Measurements from ENCODE around the gene AK3.
"Not testable (repeated sequence)": the region's sequence is repeated elsewhere in the genome, so short reads cannot be mapped to it uniquely, and the experiment has no call there.

AK3 gene
- 28.7 to 34.7 reads per million in 2 donors for total RNA-seq

DNA sequence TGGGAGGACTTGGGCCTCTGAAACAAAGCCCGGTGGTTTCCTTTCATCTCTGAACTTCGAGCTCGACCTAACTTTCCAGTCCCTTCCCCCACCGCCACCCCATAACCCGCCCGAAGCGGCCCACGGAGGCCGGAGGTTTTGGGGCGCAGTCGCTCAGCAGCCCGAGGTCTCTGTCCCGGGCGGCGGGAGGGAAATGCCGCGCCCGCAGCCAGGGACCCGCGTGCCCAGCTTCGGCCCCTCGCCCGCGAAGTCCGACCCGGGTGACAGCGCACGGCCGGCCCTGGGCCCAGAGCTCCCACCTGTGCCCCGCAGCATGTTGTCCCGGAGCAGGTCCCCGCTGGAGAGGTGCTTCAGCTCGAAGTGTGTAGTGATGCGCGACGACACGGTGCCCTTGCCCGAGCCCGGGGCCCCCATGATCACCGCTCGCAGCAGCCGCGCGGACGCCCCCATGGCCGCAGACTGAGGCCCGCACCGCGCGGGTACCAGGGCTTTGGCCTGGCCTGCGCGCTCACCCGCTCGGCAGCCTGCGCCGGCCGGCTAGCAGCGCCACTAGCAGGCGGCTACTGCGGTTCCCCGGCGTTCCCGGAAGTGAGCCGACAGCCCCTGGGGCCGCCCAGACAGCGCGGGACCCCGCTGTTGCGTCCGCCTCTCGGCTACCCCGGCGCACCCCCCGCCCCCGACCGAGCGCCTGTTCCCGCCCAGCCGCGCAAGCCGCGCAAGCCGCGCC is at the start of gene AK3:
TSS of gene AK3 (minus strand) at position 565 of the 727 bp plus-strand sequence. CDS start at position 450, 115 bp downstream.
- DNase-seq = peak; percentile 78

DNA sequence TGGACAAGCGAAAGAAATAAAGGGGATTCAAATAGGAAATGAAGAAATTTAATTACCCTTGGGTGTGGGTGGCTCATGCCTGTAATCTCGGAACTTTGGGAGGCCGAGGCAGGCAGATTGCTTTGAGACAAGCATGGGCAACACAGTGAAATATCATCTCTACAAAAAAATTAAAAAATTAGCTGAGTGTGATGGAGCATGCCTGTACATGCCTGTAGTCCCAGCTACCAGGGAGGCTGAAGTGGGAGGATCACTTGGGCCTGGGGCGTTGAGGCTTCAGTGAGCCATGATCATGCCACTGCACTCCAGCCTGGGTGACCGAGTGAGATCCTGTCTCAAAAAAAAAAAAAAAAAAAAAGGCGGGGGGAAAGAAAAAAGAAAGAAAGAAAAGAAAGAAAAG is 47.7 kb upstream of the AK3 start:
- no peak for DNase-seq

DNA sequence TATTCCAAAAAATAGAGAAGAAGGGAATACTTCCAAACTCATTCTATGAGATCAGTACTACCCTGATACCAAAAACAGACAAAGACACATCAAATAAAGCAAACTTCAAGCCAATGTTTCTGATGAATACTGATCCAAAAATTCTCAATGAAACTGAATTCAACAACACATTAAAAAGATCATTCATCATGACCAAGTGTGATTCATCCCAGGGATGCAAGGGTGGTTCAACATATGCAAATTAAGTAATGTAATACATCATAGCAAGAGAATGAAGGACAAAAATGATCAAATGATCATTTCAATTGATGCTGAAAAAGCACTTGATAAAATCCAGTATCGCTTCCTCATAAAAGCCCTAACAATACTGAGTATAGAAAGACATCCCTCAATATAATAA is 46.9 kb upstream of the AK3 start:
- no peak for DNase-seq

GRCh38 chr9:4786599-4786998 is 45.6 kb upstream of the AK3 start:
- no peak for DNase-seq

DNA sequence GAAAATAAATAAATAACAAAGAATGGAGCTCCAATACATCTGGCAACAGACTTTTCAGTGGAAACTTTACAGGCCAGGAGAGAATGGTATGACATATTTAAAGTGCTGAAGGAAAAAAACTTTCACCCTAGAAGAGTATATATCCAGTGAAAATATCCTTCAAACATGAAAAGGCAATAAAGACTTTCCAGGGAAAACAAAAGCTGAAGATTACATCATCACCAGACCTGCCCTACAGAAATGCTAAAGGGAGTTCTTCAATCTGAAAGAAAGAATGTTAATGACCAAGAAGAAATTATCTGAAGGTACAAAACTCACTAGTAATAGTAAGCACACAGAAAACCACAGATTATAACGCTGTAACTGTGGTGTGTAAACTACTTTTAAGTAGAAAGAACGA is 43.4 kb upstream of the AK3 start:
- no peak for DNase-seq

- DNase-seq = not testable (repeated sequence)
Observed at GRCh38 chr9:4783191-4783590, 42.2 kb upstream of the AK3 start.

DNA sequence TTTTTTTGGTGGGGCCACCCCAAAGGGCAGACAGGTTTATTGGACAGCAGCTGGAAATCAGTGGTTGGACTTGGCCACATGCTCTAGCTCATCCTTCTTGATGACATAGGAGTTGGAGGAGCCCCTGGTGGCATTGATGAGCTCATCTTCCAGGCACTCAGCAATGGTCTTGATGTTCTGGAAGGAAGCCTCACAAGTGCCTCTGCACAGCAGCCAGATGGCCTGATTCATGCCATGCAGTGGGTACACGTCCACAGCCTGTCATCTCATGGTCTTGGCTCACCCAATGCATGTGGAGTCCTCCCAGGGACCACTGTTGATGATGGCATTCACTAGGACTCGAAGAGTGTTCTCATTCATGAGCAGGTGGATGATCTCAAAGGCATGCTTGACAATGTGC is 40.4 kb upstream of the AK3 start:
- no peak for DNase-seq

DNA sequence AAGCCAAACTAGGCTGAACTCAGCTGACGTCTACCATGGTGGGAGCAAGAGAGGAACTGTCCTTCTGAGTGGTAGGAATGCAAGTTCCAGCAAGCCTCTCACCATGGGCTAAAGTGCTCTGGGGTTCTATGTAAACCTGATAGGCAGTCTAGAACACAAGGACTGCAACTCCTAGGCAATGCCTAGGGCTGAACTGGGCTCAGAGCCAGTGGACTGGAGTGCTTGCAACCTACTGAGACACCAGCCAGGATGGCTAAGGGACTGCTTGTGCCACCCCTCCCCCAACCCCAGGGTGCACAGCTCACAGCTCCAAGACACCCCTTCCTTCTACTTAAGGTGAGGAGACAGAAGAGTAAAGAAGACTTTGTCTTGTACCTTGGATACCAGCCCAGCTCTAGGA is 39.6 kb upstream of the AK3 start:
- no peak for DNase-seq

DNA sequence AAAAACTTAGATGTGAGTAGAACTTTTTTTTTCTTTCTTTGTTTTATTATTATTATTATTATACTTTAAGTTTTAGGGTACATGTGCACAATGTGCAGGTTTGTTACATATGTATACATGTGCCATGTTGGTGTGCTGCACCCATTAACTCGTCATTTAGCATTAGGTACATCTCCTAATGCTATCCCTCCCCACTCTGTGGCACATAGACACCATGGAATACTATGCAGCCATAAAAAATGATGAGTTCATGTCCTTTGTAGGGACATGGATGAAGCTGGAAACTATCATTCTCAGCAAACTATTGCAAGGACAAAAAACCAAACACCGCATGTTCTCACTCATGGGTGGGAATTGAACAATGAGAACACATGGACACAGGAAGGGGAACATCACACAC is 34.0 kb upstream of the AK3 start:
- not testable (repeated sequence) for DNase-seq

DNA sequence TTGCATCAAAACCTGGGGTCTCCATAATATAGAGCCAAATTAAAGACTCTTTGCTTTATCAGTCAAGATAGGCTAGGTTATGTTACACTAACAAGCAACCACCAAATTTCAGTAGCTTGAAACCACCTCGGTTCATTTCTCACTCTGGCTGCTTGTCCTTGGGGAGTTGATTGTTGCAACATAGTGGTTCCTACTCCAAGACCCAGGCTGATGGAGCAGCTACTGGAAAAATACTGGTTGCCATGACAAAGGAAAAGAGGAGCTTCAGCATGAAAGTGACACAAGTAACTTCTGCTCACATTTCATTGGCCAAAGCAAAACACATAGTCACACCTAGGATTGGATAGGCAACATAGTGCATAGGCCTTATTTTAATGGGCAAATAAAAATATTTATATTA is 33.2 kb upstream of the AK3 start:
- DNase-seq = no peak

DNA sequence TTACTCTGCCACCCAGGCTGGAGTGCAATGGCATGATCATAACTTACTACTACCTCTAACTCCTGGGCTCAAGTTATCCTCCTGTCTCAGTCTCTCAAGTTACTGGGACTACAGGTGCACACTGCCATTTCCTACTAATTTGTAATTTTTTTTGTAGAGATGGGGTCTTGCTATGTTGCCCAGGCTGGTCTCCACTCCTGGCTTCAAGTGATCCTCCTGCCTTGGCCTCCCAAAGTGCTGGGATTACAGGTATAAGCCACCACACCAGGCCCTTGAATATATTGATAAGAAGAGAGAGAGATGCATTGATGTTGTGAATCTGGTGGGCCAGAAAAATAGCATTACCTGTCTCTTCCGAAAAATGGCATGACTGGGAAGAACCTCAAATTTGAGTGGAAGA is 30.8 kb upstream of the AK3 start:
- DNase-seq = no peak

DNA sequence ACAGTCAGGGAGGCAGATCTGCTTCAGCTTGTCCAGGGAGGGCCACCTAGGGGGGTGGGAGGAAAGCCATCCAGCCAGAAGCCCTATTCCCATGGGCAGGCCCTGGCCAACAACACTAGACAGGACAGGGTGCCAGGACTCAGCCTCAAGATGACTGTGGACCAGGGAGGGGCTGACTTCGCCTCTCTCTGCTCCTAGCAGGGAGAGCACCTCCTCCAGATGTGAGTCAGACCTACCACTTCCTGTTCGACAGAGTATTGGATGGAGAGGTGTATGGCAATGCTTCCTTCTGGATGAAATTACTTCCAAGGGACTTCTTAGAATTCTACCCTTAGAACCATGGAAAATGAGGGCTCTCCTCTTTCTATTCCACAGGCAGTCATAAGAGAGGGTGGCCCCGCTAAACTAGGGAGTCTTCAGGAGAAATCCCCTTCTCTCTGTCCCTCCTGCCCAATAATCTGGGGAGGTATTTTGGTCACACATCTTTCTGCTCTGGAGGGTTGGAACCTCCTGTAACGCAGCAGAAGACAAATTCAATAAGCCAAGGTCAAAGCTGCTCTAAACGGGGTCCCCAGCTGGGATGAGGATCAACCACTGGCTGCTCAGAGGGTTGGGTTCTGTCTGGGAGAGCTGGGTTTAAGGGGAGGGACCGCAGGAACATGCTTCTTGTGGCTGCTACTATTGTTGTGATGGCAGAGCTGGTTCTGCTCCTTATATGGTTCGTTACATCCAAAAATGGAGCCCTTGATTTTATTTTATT is 28.5 kb upstream of the AK3 start:
- DNase-seq = no peak

DNA sequence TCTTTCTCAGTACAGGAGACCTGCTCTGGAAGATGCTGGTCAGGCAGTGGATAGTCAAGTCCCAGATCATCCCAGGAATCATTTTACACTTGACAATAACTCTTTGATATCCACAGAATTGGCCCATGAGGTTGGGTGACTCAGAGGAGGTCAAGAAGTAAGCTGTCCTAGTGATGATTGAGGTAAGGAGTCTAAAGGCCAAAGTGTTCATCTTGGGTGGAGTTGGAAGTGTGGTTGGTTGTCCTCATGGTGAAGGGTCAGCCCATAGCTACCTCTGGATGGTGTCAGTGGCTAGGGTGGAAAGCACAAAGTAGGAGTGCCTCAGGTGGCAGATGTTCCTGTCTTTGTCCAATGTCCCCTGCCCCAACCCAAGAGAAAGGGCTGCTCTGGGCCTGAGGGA is 27.7 kb upstream of the AK3 start:
- DNase-seq = no peak

- no peak for DNase-seq
Observed at GRCh38 chr9:4764033-4764432, 23.0 kb upstream of the AK3 start.

- DNase-seq = no peak
Observed at GRCh38 chr9:4762886-4763541, 22.0 kb upstream of the AK3 start.

DNA sequence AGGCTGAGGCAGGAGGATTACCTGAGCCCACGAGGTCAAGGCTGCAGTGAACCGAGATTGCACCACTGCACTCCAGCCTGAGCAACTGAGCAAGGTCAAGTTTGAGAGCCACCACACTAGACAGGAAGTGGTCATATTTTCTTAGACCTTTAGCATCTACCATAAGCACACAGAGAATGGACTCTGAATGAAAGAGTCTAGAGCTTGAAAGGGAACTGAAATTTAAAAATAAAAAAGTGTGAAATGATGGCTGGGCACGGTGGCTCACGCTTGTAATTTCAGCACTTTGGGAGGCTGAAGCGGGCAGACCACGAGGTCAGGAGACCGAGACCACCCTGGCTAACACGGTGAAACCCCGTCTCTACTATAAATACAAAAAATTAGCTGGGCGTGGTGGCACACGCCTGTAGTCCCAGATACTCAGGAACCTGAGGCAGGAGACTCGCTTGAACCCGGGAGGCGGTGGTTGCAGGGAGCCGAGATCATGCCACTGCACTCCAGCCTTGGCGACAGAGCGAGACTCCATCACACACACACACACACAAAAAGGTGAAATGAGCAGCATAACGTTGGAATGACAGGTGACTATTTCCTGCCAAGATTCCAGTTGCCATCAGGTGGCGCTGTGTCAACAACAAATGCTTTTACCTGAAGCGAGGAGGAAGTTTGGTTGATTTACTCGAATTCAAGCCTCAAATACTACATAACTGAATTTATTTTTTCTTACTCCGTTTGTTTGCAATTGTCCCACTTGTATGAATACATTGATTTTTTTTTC is 21.3 kb upstream of the AK3 start:
- peak; percentile 73 for DNase-seq

GRCh38 chr9:4760122-4760521 is 19.1 kb upstream of the AK3 start:
- no peak for DNase-seq

DNA sequence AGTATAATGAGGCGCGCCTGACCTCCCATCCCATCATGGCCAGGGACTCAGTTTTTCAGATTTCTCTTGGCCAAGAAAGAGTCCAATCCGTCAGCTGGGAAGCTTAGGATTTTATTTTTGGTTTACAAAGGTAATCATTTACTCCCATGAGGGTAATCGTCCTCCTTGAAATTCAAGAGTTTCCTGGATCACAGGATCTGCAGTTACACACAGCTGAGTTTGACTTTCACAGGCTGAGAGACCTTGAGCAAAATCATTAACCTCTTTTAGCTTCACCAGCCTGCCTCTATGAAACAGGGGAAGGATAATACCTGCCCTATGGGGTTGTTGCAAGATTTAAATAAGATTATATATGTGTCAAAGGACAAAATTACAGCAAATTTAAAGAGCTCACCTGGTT is 15.4 kb upstream of the AK3 start:
- no peak for DNase-seq

DNA sequence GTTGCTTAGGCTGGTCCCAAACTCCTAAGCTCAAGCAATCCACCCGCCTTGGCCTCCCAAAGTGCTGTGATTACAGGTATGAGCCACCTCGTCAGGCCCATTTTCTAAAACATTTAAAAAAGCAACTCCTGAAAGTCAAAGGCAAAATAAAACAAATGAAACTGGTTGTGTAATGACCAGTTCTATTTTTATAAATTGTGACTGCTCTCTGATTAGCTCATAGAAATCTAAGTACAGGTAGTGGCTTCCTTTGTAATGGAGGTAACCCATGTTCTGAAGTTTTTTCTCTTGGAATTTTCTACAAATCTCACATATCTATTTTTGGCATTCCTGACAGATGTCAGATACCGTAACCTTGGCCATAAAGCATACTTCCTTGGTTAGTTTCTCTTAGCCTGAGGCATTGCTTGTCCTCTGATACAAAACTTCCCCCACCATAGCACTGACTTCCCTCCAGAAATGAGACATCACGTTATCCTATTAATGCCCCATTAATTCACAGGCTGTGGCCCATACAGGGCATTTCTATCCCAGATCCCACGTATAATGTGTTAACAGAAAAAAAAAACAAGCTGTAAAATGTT is 14.1 kb upstream of the AK3 start:
- DNase-seq = no peak

GRCh38 chr9:4754530-4754929 is 13.5 kb upstream of the AK3 start:
- not testable (repeated sequence) for DNase-seq

DNA sequence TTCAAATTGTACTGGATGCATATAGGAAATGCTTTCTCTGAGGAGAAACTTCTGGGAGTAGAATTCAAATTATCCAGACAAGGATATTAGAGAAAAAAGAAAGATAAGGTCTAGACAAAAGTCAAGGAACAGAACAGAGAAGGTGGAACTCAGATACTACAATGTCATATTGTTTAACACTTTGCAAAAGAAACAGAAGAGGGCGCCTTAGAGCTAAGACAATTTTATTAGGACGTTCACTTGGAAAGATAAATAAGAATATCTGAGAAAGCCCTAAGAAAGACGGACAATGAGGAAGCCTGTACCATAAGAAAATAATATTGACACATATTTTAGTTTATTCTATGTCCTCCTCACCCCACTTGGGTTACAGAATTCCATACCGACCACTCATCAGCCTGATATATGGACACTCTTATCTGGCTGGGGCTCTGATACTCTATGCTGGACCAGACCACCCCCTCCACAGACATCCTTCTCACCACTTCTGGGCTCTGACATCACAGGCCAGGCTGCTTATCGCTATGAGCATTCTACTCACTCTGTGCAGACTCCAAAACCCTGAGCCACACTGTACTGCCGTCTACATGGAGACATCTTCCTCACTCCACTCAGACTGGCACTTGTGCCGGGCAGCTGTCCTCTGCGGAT is 9.1 kb upstream of the AK3 start:
- DNase-seq = no peak

DNA sequence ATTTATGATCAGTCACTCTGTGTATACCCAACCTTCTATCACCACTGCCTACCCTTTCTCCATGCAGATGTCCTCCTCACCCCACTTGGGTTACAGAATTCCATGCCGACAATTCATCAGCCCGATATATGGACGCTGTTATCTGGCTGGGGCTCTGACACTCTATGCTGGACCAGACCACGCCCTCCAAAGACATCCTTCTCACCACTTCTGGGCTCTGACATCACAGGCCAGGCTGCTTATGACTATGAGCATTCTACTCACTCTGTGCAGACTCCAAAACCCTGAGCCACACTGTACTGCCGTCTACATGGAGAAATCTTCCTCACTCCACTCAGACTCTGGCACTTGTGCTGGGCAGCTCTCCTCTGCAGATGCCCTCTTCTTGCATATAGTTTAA is 7.6 kb upstream of the AK3 start:
- DNase-seq = no peak
